ENCODE measurements around the gene NOX4.

DNA sequence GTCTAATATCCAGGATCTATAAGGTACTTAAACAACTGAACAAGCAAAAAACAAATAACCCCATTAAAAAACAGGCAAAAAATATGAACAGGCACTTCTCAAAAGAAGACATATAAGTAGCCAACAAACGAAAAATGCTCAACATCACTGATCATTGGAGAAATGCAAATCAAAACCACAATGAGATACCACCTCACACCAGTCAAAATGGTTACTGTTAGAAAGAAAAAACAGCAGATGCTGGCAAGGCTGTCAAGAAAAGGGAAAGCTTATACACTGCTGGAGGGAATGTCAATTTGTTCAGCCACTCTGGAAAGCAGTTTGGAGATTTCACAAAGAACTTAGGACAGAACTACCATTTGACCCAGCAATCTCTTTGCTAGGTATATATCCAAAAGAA is 30.6 kb upstream of the NOX4 start:
- TF ChIP-seq CTCF (IDR thresholded peaks at IDR 0.05) (no peak), POLR2A (IDR thresholded peaks at IDR 0.05) (no peak)

Data from esophagus squamous epithelium (tissue), 4 donors.